ENCODE data around the gene SLPI.
A peak's percentile ranks its signal among the peaks of the same experiment; 100 is the strongest.

Gene SLPI

GRCh38 chr20:45269754-45270270, 15.4 kb upstream of the SLPI start:
- DNase-seq = no peak

- no peak for DNase-seq
Observed at GRCh38 chr20:45269056-45269455, 14.7 kb upstream of the SLPI start.

GRCh38 chr20:45268531-45268930, 14.2 kb upstream of the SLPI start:
- DNase-seq = no peak

- DNase-seq = no peak
Observed at GRCh38 chr20:45266977-45267376, 12.6 kb upstream of the SLPI start.

- no peak for DNase-seq
Observed at GRCh38 chr20:45263556-45264266, 9.3 kb upstream of the SLPI start.

- DNase-seq = no peak
Observed at GRCh38 chr20:45258664-45259063, 4.3 kb upstream of the SLPI start.

GRCh38 chr20:45258259-45258658, 3.9 kb upstream of the SLPI start:
- DNase-seq = no peak

GRCh38 chr20:45257711-45258110, 3.3 kb upstream of the SLPI start:
- DNase-seq = no peak

GRCh38 chr20:45257161-45257560, 2.8 kb upstream of the SLPI start:
- no peak for DNase-seq

GRCh38 chr20:45253261-45253660, 1.1 kb downstream of the SLPI start:
- no peak for DNase-seq

- DNase-seq = no peak
Observed at GRCh38 chr20:45251884-45252560, 2.3 kb downstream of the SLPI start.

GRCh38 chr20:45248609-45249008, 5.8 kb downstream of the SLPI start:
- DNase-seq = no peak

GRCh38 chr20:45247865-45248264, 6.5 kb downstream of the SLPI start:
- no peak for DNase-seq

GRCh38 chr20:45246109-45246508, 8.3 kb downstream of the SLPI start:
- no peak for DNase-seq

- DNase-seq = no peak
Observed at GRCh38 chr20:45238139-45238538, 16.2 kb downstream of the SLPI start.

- DNase-seq = no peak
Observed at GRCh38 chr20:45235995-45236394, 18.4 kb downstream of the SLPI start.

GRCh38 chr20:45230631-45231030, 23.7 kb downstream of the SLPI start:
- DNase-seq = no peak

GRCh38 chr20:45229264-45230056, 24.9 kb downstream of the SLPI start:
- DNase-seq = peak; percentile 14

GRCh38 chr20:45226287-45226686, 28.1 kb downstream of the SLPI start:
- DNase-seq = no peak

- no peak for DNase-seq
Observed at GRCh38 chr20:45223136-45223535, 31.2 kb downstream of the SLPI start.

- DNase-seq = no peak
Observed at GRCh38 chr20:45221076-45221475, 33.3 kb downstream of the SLPI start, which contains the start of gene SEMG2. TSS of gene SEMG2 (plus strand) at chr20:45221373. CDS start at chr20:45221390, 17 bp downstream.

GRCh38 chr20:45218636-45219035, 35.7 kb downstream of the SLPI start:
- no peak for DNase-seq

GRCh38 chr20:45218124-45218523, 36.2 kb downstream of the SLPI start:
- DNase-seq = no peak

GRCh38 chr20:45212836-45213235, 41.5 kb downstream of the SLPI start:
- DNase-seq = no peak
